Suppressor macrophage (primary cell): ENCODE results near the gene MYBPH.
A peak's percentile ranks its signal among the peaks of the same experiment; 100 is the strongest.

Experiments
- DNase-seq, 4 experiments: peaks; one replicate each; pipeline ENCODE4 v3.0.0-alpha.2; 2020 to 2022

The MYBPH gene

GRCh38 chr1:203166192-203166940 lies 9.3 kb downstream of the MYBPH start:
- peak in 2 of 4 experiments; percentile 31 to 39 for DNase-seq

DNA sequence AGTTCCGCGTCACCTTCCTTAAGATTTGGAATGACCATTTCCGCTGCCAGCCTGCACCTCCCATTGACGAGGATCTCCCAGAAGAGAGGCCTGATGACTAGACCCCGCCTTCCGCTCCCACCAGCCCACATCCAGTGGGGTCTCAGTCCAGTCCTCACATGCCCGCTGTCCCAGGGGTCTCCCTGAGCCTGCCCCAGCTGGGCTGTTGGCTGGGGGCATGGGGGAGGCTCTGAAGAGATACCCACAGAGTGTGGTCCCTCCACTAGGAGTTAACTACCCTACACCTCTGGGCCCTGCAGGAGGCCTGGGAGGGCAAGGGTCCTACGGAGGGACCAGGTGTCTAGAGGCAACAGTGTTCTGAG lies 9.8 kb downstream of the MYBPH start:
- DNase-seq: no peak

DNA sequence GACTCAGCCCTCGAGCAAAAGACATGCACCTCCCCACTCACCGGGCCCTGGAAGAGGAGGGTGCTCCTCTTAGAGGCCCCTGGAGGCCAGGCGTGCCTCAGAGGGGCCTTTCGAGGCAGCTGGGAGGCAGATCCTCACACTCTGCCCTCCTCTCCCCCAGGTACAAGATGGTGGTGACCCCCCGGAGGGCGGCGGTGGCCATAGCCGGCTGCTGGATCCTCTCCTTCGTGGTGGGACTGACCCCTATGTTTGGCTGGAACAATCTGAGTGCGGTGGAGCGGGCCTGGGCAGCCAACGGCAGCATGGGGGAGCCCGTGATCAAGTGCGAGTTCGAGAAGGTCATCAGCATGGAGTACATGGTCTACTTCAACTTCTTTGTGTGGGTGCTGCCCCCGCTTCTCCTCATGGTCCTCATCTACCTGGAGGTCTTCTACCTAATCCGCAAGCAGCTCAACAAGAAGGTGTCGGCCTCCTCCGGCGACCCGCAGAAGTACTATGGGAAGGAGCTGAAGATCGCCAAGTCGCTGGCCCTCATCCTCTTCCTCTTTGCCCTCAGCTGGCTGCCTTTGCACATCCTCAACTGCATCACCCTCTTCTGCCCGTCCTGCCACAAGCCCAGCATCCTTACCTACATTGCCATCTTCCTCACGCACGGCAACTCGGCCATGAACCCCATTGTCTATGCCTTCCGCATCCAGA lies 10.4 kb downstream of the MYBPH start:
- DNase-seq: no peak

DNA sequence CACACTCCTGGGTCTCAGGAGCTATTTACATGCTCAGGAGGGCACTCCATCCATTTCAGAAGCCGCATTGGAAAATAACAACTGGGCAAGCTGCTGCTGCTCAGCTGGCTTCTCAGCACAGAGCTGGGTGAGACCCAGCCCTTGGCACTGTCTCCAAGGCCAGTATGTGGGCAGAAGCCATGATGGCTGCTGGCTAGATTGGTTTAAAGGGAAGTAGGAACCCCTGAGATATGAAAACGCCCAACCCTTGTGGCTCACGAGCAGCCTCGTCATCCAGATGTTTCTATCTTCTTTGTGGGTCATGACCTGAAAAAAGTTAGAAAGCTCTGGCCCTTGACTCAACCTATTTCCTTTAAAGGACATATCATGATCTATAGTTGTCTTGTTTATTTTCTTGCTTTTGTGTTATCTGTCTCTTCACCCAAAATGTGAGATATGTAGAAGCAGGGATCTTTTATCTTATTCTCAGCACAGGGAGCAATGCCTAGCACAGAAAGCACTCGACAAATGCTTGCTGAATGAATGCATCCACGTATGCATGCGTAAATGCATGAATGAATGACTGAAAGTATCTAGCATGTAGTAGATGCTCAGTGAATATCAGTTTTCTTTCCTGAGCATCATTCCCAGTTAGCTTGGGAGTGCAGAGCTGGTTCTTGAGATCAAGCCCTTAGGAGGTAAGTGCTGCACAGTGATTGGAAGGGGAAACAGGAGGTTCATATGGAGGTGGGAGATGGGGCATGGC lies 11.6 kb downstream of the MYBPH start:
- DNase-seq: peak; percentile 46 to 76 (median 74)

DNA sequence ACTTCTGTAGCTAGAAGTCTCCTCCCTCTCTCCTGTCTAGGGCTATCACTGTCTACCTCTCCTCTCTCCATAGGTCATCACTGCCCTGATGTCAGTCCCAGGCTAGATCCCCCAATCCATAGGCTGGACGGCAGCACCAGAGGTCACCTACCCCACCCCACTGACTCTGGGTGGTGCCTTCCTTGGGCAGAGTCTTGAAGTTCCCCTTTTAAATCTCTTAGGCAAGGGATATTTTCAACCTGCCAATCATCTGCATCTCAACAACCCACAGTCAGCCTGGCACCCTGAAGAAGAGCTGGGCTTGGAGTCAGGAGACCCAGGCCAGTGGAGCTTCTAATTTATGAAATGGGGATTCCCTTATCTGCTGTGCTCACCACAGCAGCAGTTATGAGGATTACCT lies 13.2 kb downstream of the MYBPH start:
- peak; percentile 39 to 69 (median 61) for DNase-seq

- no peak for DNase-seq
Measured at GRCh38 chr1:203161703-203162102, 13.9 kb downstream of the MYBPH start.

- DNase-seq: no peak
Measured at GRCh38 chr1:203161175-203161574, 14.5 kb downstream of the MYBPH start.

DNA sequence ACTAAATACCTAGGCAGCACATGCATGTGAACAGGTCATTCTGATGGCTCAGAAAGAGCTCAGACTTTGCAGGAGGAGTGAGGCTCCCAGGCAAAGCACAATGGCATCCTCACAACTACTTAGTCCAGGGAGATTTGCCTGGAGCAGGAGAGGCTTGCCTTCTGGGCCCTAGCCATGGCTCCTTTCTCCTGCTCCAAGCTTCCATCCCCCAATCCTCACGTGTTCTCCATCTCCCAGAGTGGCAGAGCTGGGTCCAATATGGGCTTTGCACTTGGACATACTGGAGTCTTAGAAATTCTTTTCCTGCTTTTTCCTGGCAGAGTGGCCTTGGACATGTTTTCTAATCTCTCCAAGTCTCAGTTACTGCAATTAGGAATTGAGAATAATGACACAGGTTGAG lies 15.8 kb downstream of the MYBPH start:
- DNase-seq: no peak

- no peak for DNase-seq
Measured at GRCh38 chr1:203158960-203159665, 16.5 kb downstream of the MYBPH start.

GRCh38 chr1:203158423-203158822 lies 17.2 kb downstream of the MYBPH start:
- no peak for DNase-seq

DNA sequence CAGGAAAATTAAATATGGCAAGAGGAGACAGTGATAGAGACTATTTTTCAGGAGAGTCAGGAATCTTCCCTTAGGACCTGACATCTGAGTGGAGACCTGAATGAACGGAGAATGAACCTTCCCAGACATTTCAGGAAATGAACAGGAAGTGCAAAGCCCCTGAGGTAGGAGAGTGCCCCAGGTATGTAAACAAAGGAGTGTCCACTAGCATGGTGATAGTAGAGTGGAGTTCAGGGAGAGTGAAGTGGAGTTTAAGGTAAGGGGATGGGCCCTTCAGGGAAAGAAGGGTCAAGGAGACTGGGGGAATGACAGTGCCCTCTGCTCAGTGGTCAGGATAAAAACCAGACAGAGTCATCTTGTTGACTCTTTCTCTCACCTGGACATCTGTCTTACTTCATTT lies 19.3 kb downstream of the MYBPH start:
- no peak for DNase-seq

- DNase-seq: peak; percentile 24 to 57 (median 47)
Measured at GRCh38 chr1:203153989-203154821, 21.4 kb downstream of the MYBPH start.

- DNase-seq: no peak
Measured at GRCh38 chr1:203153051-203153988, 22.3 kb downstream of the MYBPH start.

- DNase-seq: no peak
Measured at GRCh38 chr1:203152158-203153034, 23.2 kb downstream of the MYBPH start.

- DNase-seq: no peak
Measured at GRCh38 chr1:203151362-203152157, 24.1 kb downstream of the MYBPH start.

GRCh38 chr1:203150511-203151297 lies 24.9 kb downstream of the MYBPH start:
- no peak for DNase-seq

GRCh38 chr1:203149188-203149840 lies 26.3 kb downstream of the MYBPH start:
- DNase-seq: no peak
